Activated T-cell treated with anti-CD3 and anti-CD28 coated beads for 1 hour (primary cell): ENCODE results near the gene ASPG.
"Not testable (repeated sequence)": the region's sequence is repeated elsewhere in the genome, so short reads cannot be mapped to it uniquely, and the experiment has no call there.

Experiments used
- DNase-seq: peaks from one replicate; pipeline ENCODE4 v3.0.0-alpha.2; 2020; ENCODE audit warnings: low read depth

Gene ASPG

DNA sequence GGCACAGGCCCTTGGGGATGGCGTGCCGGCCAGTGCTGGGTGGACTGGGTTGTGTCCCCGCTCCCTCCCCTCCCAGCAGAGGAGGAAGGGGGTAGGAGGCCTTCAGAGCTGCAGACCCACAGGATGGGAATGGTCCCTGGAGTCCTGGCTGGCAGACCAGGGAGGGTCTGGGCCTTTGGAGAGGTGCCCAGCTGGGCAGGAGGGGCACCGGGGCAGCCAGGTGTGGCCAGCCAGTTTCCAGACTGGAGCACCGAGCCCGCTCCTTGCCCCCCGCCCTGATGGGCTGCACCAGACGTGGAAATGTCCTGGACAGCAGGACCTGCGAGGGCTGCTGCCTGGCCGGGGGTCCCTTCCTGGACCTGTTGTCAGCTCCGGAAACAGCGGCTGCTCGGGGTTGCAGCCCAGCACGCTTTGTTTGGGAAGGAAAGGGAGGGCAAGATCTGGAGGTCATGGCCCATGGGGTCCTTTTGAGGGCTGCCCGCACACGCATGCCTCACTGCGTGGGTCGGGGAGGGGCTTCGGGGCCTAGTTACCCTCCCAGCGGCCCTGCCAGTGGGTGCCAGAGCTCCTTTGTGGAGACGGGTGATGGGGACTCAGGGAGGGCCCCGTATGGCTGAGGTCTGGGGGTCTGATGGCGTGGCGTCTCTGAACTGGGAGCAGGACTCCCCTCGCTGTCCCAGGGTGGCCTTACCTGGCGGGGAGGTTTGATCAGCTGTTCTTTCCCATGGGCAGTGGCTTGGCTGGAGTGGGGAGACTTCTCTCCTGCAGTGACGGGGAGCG, 62.0 kb downstream of the ASPG start:
- DNase-seq: no peak

GRCh38 chr14:104148433-104149277, 63.2 kb downstream of the ASPG start:
- DNase-seq: no peak

DNA sequence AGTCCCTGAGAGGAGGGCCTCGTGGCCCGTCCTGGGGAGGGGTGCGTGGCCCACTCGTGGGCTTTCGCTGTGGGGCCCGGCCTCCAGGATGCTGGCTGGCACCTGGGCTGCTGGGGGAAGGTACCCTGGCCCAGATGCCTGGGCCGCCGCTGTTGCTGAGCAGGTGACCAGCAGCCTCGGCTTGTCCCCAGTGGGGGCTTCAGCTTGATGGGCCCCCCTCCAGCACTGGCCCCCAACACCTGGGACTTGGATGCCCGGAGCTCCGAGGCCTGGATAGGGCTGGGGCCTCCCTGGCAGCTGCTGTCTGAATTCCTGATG, 63.7 kb downstream of the ASPG start:
- DNase-seq: no peak

- DNase-seq: no peak
These were observed 64.2 kb downstream of the ASPG start for GRCh38 chr14:104149617-104150135.

GRCh38 chr14:104150136-104151025, 64.9 kb downstream of the ASPG start:
- no peak for DNase-seq

GRCh38 chr14:104151026-104151381, 65.5 kb downstream of the ASPG start:
- no peak for DNase-seq

DNA sequence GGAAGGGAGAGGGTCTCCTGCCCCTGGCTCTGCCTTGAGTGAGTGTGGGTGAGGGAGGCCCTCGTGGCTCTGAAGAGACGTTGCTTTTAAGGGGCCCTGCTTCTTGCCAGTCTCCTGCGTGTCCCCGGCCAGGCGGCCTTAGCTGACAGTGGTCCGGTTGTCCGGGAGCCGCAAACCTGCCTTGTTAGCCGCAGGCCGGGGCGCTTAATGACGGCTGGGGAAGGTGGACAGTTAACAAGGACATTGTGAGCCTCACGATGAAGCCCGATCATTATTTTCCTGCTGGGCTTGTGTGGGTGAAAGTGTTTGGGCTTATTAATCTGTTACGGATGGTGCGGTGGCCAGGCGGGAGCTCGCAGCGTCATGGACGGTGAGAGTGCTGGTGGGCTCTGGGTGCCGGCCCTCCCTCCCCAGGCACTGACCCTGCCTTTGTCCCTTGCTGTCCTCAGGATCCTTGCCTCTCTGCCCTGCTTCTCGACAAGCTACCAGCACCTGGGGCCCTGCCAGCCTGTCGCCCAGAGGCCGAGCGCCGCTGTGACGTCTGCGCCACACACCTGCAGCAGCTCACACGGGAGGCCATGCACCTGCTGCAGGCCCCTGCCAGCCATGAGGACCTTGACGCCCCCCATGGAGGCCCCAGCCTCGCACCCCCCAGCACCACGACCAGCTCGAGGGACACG, 66.2 kb downstream of the ASPG start:
- DNase-seq: no peak

- no peak for DNase-seq
These were observed 66.7 kb downstream of the ASPG start for GRCh38 chr14:104152246-104152575.

- DNase-seq: no peak
These were observed 67.3 kb downstream of the ASPG start for GRCh38 chr14:104152686-104153393.

DNA sequence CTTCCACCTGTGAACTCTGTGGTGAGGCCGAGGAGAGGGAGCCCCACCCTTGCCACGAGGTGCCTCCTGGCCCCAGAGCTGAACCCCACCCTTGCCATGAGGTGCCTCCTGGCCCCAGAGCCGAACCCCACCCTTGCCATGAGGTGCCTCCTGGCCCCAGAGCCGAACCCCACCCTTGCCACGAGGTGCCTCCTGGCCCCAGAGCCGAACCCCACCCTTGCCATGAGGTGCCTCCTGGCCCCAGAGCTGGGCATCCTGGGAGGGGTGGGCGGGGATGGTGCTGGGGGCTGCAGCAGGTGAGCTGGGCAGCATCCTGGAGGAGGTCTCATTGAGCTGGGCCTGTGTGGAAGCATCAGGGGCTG, 67.9 kb downstream of the ASPG start:
- DNase-seq: not testable (repeated sequence)

- DNase-seq: no peak
These were observed 68.7 kb downstream of the ASPG start for GRCh38 chr14:104154246-104154645.

GRCh38 chr14:104155513-104155912, 70.0 kb downstream of the ASPG start:
- DNase-seq: no peak

GRCh38 chr14:104156142-104156541, 70.6 kb downstream of the ASPG start:
- DNase-seq: no peak

DNA sequence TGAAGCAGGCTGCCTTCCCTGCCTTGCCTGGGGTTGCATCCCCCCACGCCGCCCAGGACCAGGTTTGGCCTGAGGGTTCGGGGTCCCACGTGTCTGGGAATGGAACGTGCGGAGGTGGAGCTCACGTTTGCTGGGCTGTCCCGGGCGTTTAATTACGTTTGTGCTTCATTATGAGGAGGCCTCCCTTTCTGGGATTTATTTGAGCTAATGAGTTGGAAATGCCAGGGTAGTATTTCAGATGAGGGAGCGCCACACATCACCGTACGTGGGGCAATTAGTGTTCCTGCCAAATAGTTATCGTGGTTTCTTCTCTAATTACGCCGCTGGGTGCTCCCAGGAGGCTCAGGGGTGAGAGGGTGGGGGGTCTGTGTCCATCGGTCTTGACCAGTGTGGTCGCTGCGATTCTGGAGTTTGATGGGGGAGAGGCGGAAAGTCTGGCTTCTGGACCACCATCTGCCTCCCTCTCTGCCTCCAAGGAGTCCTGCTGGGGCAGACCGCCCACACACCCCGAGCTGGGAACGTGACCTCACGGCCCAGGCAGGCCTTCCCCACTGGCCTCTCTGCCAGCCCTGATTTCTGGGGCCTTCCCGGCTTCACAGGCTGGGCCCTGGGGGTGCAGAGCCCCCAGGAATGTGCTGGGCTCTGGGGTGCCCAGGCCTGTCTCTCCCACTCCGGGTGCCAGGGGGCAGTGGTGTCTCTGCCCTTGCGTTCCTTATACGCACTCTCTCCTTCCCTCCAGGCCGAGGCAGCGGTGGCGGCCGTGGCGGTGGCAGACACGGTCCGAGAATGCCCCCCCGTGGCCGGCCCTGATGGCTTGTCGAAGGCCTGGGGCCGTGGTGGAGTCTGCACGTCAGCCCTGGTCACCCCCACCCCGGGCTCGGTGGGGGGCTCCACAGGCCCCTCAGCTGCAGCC, 71.8 kb downstream of the ASPG start:
- no peak for DNase-seq

DNA sequence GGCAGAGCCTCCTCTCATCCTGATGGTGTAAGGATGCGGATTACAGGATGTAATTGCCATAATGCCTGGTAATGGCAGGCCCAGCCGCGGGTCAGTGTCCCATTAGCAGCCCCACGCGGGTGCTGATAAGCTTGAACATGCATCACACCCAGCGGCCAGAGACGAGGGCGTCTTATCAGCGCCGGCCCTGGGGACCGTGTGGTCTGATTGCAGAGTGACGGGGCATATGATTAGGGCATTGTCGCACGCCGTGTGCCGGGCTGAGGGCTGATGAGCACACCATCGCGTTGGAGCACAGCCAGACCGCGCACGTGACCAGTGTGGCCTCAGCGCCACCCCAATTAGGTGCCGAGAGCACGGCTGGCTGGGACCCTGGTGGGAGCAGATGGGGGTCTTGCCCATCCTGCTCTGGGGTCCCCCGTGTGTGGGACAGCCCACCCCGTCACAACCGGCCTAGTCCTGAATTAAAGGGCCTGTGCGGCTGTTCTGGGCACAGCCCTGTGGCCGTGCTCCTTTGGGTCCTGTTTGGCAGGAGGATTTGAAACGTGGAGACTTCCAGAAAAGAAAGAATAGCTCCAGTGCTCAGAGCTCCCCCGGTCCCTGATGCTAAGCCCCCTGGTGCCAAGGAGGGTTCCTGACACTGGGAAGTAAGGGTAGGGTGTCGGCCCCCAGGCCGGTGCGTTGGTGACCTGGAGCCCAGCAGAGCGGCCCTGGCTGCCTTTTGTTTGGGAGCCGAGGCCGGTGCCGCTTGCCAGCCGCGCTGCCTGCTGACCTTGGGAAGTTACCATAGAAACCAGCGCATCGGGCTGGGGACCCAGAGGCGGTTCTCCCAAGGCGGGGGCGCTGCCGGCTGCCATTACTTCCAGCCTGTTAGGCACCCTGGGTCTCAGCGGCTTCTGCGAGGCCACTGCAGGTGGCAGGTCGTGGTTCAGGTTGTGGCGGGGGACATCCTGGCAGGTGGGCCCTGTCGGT, 73.6 kb downstream of the ASPG start:
- DNase-seq: no peak

DNA sequence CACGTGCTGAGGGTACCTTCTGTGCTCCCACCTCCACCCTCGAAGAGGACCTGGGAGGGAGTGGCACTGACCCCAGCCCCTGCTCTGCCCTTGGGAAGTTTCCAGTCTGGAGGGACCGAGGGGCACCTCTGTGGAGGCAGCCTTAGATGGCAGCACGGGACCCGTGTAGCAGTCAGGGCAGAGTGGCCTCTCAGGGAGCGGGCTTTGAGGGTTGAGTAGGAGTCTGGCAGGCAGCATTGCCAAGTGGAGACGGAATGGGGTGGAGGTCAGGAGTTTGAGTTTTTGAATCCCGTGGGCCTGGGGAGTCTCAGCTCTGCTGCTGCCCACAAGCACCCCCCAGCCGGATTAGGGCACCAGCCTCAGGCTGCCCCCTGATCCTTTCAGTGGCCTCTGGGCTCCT, 74.5 kb downstream of the ASPG start:
- DNase-seq: no peak

DNA sequence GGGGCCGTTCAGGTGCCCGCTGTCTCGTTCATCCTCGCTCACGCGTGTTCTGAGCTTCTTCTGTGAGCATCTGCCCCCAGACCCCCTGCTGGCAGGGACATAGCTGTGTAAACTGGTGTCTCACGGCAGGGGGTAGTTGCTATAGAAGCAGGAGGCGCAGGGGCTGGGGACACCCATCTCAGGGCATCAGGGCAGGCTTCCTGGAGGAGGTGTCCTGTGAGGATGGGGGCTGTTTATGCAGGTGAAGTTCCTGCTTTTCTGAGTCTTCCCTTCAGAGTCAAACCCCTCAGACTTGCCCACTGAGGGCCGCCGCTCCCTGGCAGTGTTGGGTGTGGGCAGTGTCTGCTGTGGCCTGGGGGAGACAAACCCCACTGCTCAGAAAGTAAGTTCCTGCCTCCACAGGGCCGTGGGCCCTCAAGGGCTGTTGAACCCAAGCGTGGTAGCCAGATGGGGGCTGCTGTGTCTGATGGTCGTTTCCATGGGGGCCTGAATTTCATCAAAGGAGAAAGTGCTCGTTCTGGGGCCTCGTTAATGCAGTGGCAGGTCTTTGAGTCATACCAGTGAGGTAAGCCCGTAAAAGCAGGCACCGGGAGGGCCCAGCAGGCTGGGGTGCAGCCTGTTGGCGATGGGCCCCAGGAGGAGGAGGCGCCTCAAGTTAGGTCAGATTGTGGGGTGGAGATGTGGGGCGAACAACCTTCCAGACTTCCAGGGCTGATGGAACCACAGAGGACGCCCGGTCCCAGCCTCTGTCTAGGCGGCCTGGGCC, 76.3 kb downstream of the ASPG start:
- no peak for DNase-seq

GRCh38 chr14:104162495-104162894, 77.0 kb downstream of the ASPG start:
- DNase-seq: no peak
